RWPE1 (cell line): ENCODE results near the gene GOLPH3L.
"Not testable (repeated sequence)": the region's sequence is repeated elsewhere in the genome, so short reads cannot be mapped to it uniquely, and the experiment has no call there.

ENCODE experiments used
- CTCF ChIA-PET: fragments of 350-600 bp; sonication (Branson Sonifier 250); formaldehyde crosslinking; extraction: SDS; loops from one replicate; lab custom pipeline; 2021; lab: Yijun Ruan, JAX
- POLR2A ChIA-PET: fragments of 400-600 bp; formaldehyde crosslinking; extraction: SDS; loops from one replicate; lab custom pipeline; 2020; ENCODE audit warnings: antibody characterized with exemption; ENCODE audit not compliant: low non-redundant PET; lab: Yijun Ruan, JAX
- DNase-seq: peaks from one replicate; pipeline ENCODE4 v3.0.0; 2012; ENCODE audit warnings: low spot score
- H3K27ac ChIP-seq: fragments of 450-650 bp; 2 replicates; pipeline ENCODE4 v1.5.1; 2017
- TF ChIP-seq, protein P1 (sequence below): fragments of 450-650 bp; conservative IDR thresholded peaks from 2 replicates; pipeline ENCODE4 v1.5.1; 2017; ENCODE audit warnings: low read depth, mild to moderate bottlenecking

Gene GOLPH3L

DNA sequence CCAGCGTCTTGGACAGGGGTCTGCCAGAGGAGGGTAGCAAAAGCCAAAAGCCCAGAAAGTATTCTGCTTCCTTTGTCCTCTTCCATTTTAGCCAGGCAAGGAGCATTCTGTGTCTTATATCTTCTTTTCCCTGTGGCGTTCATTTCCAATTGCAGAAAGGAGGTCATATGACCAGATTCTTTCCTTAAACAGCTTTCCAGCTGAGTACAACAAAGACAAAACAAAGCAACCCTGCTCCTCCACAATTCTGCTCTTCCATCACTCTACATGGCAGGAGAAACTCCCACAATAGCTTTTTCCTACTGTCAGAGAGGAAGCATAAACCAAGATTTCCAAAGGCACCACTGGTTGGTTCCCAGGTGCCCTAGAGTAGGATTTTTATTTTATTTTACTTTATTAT lies 87.2 kb downstream of the GOLPH3L start:
- TF ChIP-seq, protein P1, sequence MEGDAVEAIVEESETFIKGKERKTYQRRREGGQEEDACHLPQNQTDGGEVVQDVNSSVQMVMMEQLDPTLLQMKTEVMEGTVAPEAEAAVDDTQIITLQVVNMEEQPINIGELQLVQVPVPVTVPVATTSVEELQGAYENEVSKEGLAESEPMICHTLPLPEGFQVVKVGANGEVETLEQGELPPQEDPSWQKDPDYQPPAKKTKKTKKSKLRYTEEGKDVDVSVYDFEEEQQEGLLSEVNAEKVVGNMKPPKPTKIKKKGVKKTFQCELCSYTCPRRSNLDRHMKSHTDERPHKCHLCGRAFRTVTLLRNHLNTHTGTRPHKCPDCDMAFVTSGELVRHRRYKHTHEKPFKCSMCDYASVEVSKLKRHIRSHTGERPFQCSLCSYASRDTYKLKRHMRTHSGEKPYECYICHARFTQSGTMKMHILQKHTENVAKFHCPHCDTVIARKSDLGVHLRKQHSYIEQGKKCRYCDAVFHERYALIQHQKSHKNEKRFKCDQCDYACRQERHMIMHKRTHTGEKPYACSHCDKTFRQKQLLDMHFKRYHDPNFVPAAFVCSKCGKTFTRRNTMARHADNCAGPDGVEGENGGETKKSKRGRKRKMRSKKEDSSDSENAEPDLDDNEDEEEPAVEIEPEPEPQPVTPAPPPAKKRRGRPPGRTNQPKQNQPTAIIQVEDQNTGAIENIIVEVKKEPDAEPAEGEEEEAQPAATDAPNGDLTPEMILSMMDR: no peak
- CTCF ChIA-PET: interaction anchor here (0.6 to 0.7 kb wide), 2 partner anchors 11 to 95 kb away, joined by 3 to 7 read pairs; no protein-coding TSS in a partner anchor
- POLR2A ChIA-PET: interaction anchor here (1.2 kb wide), 1 partner anchor 30 kb away, joined by 3 read pairs; the partner anchor contains the start of gene MCL1
- H3K27ac ChIP-seq: peak overlapping the region; percentile 97
- DNase-seq: no peak

DNA sequence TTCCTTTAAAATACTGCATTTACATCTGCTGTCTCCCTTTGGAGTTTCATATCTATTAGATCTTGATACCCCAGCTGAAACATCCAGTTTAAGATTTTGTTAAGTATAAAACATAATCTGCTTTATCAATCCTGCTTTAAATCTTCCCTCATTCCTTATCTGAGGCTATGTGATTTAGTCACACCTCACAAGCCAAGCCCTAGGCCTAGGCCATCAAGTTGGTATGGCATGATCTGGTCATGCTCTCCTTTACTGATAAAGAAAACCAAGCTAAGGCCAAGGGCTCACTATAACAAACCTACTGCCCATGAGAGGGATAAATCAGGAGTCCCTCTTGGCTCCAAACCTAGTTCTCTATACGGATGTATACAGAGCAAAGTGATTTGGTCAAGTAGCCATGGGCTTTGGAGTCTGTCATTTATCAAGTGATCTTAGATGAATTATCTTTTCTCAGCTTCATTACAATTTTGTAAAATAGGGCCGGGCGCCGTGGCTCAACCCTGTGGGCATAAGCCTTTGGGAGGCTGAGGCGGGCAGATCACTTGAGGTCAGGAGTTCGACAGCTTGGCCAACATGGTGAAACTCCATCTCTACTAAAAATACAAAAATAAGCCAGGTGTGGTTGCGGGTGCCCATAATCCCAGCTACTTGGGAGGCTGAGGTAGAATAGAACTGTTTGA lies 90.4 kb downstream of the GOLPH3L start:
- H3K27ac ChIP-seq: peak overlapping the region; percentile 64
- no peak for DNase-seq
- POLR2A ChIA-PET: no interaction called here
- TF ChIP-seq, protein P1: no peak
- CTCF ChIA-PET: no interaction called here

DNA sequence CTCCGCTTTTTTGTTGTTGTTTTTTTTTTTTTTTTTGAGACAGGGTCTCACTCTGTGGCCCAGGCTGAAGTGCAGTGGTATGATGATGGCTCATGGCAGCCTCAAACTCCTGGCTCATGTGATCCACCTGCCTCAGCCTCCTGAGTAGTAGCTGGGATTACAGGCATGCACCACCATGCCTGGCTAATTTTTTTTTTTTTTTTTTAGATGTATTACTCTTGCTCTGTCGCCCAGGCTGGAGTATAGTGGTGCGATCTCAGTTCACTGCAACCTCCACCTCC lies 91.6 kb downstream of the GOLPH3L start:
- CTCF ChIA-PET: interaction anchor here (0.6 to 0.7 kb wide), 2 partner anchors 15 to 495 kb away, joined by 4 to 5 read pairs; no protein-coding TSS in a partner anchor
- DNase-seq, POLR2A ChIA-PET: not testable (repeated sequence)
- peak overlapping the region; percentile 91 for H3K27ac ChIP-seq

DNA sequence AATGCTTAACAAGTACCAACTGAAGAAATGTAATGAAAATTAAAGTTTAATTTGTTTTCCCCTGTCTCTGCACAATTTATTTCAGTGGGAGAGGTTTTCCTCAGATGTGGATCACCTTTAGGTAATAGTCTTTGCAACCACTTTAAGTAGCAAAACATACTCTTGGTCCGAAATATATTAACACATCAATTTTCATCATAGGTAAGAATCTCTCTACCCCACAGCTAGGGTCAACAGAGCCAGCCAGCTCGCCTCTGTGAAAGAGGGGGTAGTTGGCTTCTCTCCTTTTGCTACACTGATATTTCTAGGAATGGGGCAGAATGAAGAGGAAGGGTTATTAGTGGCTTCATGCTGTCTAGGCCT lies 92.7 kb downstream of the GOLPH3L start:
- ChIA-PET CTCF (no interaction called here), POLR2A (no interaction called here)
- H3K27ac ChIP-seq: peak overlapping the region; percentile 91; the same call in 1 of the 2 replicates
- TF ChIP-seq, protein P1: no peak
- DNase-seq: no peak

DNA sequence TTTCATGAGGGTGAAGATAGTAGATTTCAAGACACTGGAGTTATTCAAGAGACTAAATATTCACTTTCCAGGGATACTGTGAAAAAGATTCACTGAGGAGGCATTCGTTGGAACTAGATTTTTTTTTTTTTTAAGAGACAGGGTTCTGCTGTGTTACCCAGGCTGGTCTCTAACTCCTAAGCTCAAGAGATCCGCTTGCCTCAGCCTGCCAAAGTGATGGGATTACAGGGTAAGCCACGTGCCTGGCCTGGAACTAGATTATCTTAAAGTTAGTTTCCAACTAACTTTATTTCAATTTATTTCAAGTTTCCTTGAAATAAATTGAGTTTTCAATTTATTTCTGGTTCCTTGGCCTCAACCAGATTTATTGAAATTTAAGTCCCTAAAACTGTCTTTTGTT lies 93.2 kb downstream of the GOLPH3L start:
- no peak overlapping the region for H3K27ac ChIP-seq
- no peak for DNase-seq
- CTCF ChIA-PET: interaction anchor here (0.6 kb wide), 1 partner anchor 24 kb away, joined by 4 read pairs; the partner anchor contains the start of gene MCL1
- POLR2A ChIA-PET: no interaction called here
- TF ChIP-seq, protein P1: no peak

DNA sequence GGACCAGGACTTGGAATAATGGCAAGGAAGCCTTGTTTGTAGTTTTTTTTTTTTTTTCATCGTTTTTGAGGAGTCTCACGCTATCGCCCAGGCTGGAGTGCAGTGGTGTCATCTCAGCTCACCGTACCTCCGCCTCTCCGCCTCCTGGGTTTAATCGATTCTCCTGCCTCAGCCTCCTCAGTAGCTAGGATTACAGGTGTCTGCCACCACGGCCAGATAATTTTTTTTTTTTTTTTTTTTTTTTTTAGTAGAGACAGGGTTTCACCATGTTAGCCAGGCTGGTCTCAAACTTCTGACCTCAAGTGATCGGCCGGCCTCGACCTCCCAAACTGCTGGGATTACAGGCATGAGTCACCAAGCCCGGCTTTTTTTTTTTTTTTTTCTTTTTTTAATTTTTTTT lies 94.6 kb downstream of the GOLPH3L start:
- POLR2A ChIA-PET, DNase-seq: not testable (repeated sequence)
- peak overlapping the region; percentile 51 for H3K27ac ChIP-seq
- CTCF ChIA-PET: interaction anchor here (0.6 kb wide), 1 partner anchor 474 kb away, joined by 3 read pairs; no protein-coding TSS in a partner anchor

DNA sequence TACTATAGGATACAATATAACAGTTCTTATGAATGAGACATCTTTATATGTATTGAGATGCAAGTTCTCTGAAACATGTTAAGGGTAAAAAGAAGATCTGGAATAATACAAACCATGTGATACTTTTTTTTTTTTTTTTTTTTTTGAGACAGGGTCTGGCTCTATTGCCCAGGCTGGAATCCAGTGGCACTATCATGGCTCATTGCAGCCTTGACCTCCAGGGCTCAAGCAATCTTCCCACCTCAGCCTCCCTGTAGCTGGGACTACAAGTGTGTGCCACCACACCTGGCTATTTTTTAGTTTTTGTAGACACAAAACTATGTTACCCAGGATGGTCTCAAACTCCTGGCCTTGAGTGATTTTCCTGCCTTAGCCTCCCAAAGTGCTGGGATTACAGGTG lies 95.4 kb downstream of the GOLPH3L start:
- TF ChIP-seq, protein P1: no peak
- H3K27ac ChIP-seq: peak overlapping the region; percentile 51
- ChIA-PET CTCF (no interaction called here), POLR2A (no interaction called here)
- DNase-seq: no peak

DNA sequence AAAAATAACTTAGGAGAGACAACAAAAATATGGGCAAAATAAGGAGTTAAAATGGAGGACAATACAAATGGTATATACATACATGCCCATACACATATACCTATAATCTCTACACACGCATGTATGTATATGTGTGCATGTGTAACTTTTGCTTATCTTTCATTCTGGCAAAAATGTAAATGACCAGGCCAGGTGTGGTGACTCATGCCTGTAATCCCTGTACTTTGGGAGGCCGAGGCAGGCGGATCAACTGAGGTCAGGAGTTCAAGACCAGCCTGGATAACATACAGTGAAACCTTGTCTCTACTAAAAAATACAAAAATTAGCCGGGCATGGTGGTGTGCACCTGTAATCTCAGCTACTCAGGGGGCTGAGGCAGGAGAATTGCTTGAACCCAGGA lies 98.6 kb downstream of the GOLPH3L start:
- POLR2A ChIA-PET, H3K27ac ChIP-seq, DNase-seq: not testable (repeated sequence)
- CTCF ChIA-PET: interaction anchor here (0.6 kb wide), 1 partner anchor 11 kb away, joined by 7 read pairs; no protein-coding TSS in a partner anchor
